HG03521 (cell line): ENCODE measurements around the gene LPIN3.

Experiments used
- ATAC-seq: cut with Tn5 transposase; IDR thresholded peaks from one replicate; pipeline ENCODE4 v1.9.1; 2021; ENCODE audit warnings: mild to moderate bottlenecking, moderate library complexity; ENCODE audit not compliant: unreplicated experiment

LPIN3 gene

DNA sequence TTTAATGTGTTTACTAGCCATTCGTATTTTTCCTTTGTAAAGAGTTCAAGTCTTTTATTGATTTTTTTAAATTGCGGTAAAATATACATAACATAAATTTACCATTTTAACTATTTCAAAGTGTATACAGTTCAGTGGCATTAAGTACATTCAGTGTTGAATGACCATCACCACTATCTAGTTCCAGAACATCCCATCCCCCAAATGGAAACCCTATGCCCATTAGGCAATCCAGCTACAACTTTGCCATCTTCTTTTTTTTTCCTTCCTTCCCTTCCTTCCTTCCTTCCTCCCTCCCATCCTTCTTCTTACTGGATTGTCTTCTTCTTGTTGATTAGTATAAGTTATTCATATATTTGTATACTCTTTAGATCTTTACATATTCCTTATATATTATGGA, 8.6 kb downstream of the LPIN3 start:
- no peak for ATAC-seq

GRCh38 chr20:41349943-41350342, 9.3 kb downstream of the LPIN3 start:
- no peak for ATAC-seq

DNA sequence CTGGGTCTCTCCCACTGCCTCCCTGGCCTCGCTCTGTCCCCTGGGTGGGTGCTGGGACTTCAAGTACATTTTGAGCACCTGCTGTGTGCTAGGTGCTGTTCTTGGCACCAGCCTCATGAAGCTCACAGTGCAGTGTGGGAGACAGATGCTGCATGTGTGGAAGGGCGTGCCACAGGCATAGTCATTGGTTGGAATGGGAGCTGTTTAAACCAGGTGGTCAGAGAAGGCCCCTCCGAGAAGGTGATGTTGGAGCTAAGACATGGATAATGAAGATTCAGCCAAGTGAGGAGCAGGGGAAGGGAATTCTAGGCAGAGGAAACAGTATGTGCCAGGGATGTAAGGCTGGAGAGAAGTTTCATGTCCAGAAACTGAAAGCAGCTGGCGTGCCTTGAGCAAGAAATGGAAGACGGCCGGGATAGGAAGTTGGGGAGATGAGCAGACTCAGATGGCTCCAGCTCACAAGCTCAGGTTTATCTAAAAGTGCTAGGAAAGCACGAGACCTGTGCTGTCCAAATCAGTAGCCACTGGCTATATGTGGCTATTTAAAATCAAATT, 9.9 kb downstream of the LPIN3 start:
- no peak for ATAC-seq

DNA sequence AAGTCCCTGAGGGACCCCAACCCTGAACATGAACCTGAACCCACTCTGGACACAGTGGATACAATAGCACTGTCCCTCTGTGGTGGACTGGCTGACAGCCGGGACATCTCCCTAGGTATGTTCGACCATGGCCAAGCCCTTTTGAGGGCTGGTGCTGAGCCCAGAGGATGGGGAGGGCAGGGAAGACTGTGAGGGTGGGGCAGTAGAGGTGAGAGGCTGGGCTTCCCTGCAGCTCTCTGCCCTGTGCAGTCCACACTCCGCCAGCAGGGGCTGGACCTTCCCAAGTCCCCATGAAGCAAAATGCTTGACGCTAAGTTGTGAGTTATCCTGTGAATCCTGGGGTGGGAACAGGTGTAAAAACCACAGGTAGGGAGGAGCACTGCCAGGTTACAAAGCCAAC, 11.5 kb downstream of the LPIN3 start:
- no peak for ATAC-seq

DNA sequence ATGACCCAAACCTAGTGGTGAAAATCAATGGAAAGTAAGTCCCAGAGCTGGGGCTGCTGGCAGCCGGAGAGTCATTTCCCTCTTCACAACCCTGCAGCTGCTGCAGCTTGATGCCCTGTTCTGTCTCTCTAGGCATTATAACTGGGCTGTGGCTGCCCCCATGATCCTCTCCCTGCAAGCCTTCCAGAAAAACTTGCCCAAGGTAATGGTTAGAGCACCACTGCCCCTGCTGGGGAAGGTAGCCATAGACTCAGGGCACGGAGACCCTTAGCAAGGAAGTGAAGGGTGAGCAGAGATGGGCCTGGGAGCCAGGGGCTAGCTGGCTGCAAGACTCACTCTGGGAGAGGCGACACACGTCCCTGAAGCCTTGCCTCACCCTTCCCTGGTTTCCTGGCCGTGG, 12.0 kb downstream of the LPIN3 start:
- no peak for ATAC-seq

DNA sequence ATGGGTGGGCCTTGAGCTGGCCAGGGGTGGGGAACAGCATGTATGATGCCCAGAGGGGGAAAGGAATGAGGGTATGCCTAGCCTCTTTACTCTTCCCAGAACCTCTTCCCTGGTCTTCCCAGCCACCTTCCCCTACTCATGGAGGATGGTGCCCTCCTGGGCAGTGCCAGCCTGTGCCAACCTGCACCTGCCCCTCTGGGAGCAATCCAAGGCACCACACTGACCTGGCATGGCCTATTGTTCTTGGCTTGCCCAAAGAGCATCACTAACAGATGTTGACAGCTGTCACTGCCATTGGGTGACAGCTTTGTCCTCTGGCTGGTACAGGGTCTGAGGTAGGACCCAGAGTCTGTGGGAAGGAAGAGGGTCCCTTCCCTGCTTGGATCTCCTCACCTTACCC, 12.9 kb downstream of the LPIN3 start:
- no peak for ATAC-seq

- ATAC-seq: no peak
Observed at GRCh38 chr20:41355192-41355591, 14.6 kb downstream of the LPIN3 start.

- ATAC-seq: no peak
Observed at GRCh38 chr20:41355598-41356203, 15.1 kb downstream of the LPIN3 start.

DNA sequence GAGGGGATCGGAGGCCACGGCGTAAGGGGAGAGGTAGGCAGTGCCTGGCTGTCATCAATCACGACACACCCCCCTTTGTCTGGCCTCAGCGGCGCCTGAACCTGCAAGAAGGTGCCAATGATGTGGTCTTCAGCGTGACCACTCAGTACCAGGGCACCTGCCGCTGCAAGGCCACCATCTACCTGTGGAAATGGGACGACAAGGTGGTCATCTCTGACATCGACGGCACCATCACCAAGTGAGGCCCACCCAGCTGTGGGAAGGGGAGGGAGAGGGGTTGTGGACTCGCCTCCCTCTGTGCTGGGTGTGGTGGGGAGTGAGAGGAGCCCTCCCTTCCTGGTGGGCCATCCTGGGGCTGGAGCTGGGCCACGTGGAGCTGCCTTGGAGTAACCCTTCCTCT, 16.3 kb downstream of the LPIN3 start:
- no peak for ATAC-seq

GRCh38 chr20:41357424-41358163, 17.0 kb downstream of the LPIN3 start:
- ATAC-seq: no peak

GRCh38 chr20:41358230-41358629, 17.6 kb downstream of the LPIN3 start:
- ATAC-seq: no peak

DNA sequence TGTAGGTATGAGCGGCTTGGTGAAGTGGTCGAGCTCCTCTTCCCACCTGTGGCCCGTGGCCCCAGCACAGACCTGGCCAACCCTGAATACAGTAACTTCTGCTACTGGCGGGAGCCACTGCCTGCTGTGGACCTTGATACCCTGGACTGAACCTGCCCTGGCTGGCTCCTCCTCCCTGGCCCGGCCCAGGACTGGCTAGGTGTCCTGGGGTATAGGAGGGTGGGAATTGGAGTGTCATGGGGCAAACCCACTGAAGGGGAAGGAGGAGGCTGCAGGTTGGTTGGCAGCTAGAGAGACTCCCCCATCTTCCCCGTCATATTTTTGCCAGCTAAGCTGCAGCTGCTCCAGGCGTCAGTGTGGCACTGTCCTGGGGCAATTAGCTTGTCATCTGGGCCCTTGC, 18.1 kb downstream of the LPIN3 start:
- no peak for ATAC-seq

DNA sequence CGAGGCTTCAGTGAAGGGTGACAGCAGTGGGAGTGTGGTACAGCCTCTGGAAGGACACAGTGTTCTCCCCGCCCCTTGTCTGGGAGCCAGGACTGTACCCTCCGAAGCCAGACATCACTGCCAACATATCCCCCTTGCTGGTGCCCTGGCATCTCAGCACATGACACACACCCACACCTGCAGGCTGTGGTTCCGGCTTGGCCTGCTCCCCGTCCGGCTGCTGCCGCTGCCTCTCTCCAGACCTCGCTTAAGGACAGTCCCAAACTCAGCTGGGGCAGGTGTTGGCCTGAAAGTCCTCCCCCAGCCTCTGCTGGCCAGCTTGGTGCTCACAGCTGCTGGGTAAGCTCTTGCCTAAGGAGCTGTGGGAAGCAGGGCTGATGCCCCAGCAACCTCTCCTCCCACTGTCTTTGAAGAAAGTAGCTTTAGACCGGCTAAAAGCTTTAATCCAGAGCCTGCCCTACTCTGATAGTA, 19.0 kb downstream of the LPIN3 start:
- ATAC-seq: no peak

- ATAC-seq: no peak
Observed at GRCh38 chr20:41360831-41361756, 20.5 kb downstream of the LPIN3 start.

DNA sequence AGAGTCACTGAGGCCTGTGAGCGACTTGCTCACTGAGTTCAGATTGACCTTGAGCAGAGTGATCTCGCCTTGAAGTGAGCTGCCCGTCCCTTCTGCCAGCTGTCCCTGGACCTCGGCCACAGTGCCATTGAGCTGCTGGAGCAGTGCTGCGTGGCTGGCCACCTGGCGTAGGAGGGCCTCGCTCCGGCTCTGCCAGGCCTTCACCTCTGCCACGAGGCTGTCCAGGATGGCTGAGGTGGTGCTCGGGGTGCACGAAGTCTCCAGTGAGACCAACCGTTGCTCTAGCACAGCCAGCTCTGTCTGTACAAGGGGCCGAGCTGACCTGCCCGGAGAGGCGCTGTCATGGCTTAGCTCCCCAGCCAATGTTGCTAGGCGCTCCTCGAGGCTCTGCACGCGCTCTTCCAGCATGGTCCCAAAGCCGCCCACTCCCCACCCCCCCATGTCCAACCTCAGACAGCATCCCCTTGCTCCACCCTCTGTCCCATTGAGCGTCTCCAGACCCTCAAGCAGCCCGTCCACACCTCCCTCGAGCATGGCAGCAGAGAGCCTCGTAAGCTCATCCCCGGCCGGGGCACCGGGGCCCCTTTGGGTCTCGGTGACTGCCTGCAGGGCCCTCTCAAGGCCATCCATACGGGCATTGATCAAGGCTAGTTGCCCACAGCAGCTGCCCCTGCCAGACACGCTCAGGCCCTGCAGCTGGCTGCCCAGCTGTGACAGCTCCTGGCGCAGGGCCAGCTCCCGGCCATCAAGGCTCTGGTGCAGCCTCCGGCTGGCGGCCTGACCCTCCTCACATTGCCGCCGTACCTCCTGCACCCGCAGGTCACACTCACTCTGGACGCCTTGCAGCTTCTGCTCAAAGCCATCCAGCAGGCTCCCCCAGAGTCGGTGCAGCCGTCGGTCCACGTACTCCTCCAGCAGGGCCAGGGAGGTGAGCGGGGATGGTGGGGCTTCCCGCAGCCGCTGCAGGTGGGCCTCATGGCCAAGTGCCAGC, 21.4 kb downstream of the LPIN3 start:
- ATAC-seq: no peak

DNA sequence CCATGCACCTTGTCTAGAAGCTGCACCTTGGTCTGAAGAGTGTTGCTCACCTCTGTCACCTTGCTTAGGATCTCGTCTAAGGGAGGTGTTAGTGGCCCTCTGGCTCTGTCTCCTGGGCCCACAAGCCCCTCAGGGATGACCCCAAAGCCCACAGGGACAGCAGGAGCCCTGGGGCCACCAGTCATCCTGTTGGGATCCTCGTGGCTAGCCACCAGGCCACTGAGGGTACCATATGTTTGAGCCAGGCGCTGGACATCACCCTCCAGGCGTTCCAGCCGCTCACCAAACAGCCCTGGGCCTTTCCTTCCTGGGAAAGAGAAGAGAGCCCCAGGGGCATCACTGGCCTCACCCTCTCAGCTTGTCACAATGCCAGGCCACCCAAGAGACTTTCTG, 22.1 kb downstream of the LPIN3 start:
- no peak for ATAC-seq

GRCh38 chr20:41363601-41364000, 23.0 kb downstream of the LPIN3 start:
- no peak for ATAC-seq

- no peak for ATAC-seq
Observed at GRCh38 chr20:41364236-41364855, 23.7 kb downstream of the LPIN3 start.

GRCh38 chr20:41364967-41365765, 24.5 kb downstream of the LPIN3 start:
- no peak for ATAC-seq
